Measurements from ENCODE around the gene MOG.

Gene MOG

DNA sequence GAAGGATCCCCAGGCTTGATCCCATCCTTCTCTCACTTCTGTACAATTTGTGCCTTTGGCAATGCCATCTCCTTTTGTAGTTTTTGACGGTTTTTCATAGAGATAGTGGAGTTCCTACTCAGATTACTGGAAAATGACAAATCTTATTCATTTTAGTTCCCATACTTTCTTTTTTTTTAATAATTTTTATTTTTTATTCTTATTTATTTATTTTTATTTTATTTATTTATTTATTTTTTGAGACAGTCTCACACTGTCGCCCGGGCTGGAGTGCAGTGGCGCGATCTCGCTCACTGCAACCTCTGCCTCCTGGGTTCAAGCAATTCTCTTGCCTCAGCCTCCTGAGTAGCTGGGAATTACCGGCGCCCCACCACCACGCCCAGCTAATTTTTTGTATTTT, 19.6 kb upstream of the MOG start:
- TF ChIP-seq, protein P1, sequence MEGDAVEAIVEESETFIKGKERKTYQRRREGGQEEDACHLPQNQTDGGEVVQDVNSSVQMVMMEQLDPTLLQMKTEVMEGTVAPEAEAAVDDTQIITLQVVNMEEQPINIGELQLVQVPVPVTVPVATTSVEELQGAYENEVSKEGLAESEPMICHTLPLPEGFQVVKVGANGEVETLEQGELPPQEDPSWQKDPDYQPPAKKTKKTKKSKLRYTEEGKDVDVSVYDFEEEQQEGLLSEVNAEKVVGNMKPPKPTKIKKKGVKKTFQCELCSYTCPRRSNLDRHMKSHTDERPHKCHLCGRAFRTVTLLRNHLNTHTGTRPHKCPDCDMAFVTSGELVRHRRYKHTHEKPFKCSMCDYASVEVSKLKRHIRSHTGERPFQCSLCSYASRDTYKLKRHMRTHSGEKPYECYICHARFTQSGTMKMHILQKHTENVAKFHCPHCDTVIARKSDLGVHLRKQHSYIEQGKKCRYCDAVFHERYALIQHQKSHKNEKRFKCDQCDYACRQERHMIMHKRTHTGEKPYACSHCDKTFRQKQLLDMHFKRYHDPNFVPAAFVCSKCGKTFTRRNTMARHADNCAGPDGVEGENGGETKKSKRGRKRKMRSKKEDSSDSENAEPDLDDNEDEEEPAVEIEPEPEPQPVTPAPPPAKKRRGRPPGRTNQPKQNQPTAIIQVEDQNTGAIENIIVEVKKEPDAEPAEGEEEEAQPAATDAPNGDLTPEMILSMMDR (conservative IDR thresholded peaks at IDR 0.05; ENCODE audit: control insufficient read depth, insufficient read depth, low read depth, low read length): no peak
- H3K4me3 ChIP-seq (ENCODE audit: control insufficient read depth, low read depth, low read length): no peak overlapping the region
- DNase-seq (ENCODE audit: low read depth): no peak

DNA sequence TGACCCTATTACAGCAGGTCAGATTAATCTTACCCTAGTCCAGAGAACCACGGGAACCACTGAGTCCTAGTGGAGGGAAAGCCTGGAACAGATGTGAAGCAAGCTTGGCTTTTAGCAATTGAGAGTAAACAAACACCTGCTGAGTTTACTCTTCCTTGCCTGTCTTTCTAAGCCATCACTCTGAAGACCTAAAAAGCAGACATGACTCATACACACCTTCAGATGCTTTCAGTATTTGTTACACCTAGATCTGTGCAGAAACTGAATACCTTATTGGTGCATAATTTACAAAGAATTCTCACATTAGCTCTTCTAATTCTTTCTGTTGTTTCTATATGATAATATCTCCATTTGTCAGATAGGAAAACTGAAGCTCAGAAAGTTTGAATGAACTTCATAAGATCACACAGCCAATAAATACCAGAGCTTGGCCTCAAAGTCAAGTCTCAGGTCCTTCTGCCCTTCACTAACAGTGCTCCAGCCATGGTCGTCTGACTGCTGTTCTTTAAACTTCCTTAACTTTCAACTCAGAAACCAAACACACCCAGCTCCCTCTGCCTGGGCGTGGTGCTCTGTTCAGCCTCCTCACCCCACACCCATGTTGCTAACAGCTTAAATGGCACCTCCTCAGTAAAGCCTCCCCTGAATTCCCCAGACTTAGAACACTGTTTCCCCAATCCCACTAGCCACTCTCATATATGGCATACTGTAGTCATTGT, 15.3 kb upstream of the MOG start:
- TF ChIP-seq, protein P1 (conservative IDR thresholded peaks at IDR 0.05; ENCODE audit: control insufficient read depth, insufficient read depth, low read depth, low read length): no peak
- no peak overlapping the region for H3K4me3 ChIP-seq (ENCODE audit: control insufficient read depth, low read depth, low read length)
- no peak for DNase-seq (ENCODE audit: low read depth)

DNA sequence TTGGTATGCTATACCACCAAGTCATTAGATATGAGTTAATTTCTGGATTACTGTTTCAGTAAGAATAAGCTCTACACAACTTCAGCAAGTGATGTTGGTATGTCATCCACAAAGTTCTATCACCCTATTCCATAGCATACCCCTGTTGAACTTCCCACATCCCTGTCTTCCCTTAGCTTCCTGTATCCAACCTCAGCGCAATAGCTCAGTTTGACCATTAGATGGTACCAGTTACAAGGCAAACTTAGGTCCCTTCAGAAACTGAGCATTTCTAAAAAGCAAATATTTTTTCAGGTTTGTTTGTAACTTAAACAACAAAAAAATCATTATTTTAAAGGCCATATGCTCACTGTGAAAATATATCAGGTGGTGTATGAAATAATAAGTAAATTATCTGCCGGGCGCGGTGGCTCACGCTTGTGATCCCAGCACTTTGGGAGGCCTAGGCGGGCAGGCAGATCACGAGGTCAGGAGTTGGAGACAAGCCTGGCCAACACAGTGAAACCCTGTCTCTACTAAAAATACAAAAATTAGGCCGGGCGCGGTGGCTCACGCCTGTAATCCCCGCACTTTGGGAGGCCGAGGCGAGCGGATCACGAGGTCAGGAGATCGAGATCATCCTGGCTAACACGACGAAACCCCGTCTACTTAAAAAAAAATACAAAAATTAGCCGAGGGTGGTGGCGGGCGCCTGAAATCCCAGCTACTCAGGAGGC, 8.8 kb upstream of the MOG start:
- H3K4me3 ChIP-seq (ENCODE audit: control insufficient read depth, low read depth, low read length): no peak overlapping the region
- DNase-seq (ENCODE audit: low read depth): peak; percentile 54

DNA sequence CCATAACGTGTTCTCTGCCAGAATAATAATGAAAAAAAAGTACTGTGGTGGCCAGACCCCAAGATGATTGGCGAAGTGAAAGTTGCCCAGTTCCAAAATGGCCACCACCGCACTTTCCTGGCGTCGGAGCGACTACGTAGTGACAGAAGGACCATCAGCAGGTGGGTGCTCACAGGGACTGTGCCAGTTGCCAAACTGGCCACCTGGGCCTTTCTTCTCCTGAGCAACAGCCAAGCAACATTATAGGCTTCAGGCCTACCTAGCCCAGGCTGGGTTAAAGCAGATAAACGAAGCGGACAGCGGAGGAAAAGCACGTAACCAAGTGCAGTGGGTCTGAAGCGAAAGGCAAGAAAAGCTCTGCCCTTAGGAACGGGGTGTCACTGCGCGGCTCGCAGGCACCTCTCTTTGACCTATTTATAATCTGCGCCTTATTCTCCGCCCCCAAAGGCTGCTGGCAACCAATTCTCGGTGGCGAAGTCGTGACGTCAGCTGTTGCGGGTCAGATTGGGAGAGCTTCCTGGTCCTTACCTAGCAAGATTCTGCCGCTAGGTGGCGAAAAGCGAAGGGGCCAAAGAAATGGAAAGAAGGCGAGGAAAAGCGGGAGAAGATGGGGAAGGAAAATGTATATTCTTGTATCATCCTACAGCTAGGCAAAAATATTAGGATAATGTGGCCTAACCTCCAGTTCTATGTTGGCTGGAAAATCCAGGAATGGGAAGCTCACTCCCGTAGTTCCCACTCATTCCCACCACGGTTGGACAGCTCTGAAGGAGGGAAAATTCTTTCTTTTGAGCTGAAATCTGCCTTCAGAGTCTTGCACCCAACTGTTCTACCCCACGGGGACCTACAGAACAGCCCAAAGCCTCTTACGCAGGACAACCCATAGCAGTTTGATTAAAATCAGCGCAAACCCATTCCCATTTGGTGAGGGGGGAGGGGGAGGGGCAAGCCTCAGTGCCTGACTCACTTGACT, 6.9 kb upstream of the MOG start:
- peak; percentile 94 for DNase-seq (ENCODE audit: low read depth)
- H3K4me3 ChIP-seq (ENCODE audit: control insufficient read depth, low read depth, low read length): peak overlapping the region; percentile 53
- TF ChIP-seq, protein P1 (conservative IDR thresholded peaks at IDR 0.05; ENCODE audit: control insufficient read depth, insufficient read depth, low read depth, low read length): peak; percentile 95

More for the DNA sequence above, 8.8 kb upstream of the MOG start:
- TF ChIP-seq, protein P1 (conservative IDR thresholded peaks at IDR 0.05; ENCODE audit: control insufficient read depth, insufficient read depth, low read depth, low read length): peak; percentile 74

DNA sequence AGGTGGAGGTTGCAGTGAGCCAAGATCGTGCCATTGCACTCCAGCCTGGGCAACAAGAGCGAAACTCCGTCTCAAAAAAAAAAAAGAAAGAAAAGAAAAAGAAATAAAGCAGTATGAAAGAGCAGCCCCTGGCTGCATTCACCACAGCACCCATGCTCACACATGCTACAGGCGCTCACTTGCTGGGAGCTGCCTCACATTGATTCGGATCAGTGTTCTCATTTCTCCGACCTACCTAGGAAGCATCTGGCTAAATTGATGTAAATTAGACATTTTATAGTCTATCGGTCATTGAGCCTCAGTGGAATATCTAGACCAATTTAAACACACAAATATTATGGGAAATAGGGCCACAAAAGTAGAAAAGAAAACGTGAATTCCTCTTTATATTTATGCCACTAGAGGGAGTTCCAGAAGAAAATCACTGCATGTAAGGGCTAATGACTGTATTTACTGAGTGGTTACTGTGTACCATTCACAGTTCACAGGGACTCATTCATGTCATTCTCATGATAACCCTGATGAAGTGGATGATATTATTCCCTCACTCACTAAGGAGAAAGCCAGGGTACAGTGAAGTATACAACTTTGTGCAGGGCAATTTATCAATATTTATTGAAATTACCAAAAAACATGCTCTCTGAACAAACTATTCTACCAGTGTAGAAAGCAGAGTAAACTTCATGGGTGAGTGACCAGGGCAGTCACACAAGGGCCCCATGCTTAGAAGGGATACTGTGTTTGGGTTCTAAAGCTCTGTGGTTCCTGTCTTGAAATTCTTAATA, 5.3 kb upstream of the MOG start:
- TF ChIP-seq, protein P1 (conservative IDR thresholded peaks at IDR 0.05; ENCODE audit: control insufficient read depth, insufficient read depth, low read depth, low read length): peak; percentile 66
- DNase-seq (ENCODE audit: low read depth): peak; percentile 46
- H3K4me3 ChIP-seq (ENCODE audit: control insufficient read depth, low read depth, low read length): no peak overlapping the region

DNA sequence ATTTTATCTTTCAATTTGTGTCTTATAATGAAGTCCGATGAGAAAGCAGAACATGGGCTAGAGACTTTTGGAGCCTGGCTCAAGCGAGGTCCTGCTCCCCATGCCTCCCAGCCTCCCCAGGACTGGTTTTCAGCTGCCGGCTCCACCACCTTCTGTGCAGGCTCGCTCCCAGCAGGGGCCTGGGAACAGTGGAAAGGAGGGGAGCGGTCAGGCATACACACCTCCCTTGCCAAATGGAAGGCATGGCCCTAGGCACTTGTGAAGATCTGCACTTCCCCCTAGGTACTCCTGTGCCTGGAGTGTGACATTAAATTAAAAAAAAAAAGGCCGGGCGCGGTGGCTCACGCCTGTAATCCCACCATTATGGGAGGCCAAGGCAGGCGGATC, 4.7 kb upstream of the MOG start:
- no peak overlapping the region for H3K4me3 ChIP-seq (ENCODE audit: control insufficient read depth, low read depth, low read length)
- no peak for DNase-seq (ENCODE audit: low read depth)

More for the DNA sequence above, 4.7 kb upstream of the MOG start:
- TF ChIP-seq, protein P1 (conservative IDR thresholded peaks at IDR 0.05; ENCODE audit: control insufficient read depth, insufficient read depth, low read depth, low read length): no peak

All from fibroblast of mammary gland (primary cell).